ENCODE results near the gene SLC50A1. TPM values are rescaled to one million over a fixed set of nuclear protein-coding genes. Genes with fewer than 3 reads are reported as not detected.

The SLC50A1 gene
- total RNA-seq, 4 donors from 2014 or later, result 5.7 to 33.9 (median 14.9) TPM

- WGBS, 2 donors, result 84 to 87% methylated on average over 6 of the region's 6 CpGs
- Histone ChIP-seq H3K9me3 (no peaks in the 10 kb centered on the region), H3K27ac (peak overlapping the region in 3 of 4 donors; percentile 41 to 99 (median 96)), H3K4me3 (no peak overlapping the region), H3K4me1 (peaks cover 4 to 67% (median 25%) of the 10 kb centered on the region in 4 donors), H3K27me3 (no peaks in the 10 kb centered on the region), H3K36me3 (peaks cover 0 to 26% (median 0%) of the 10 kb centered on the region in 3 donors)
- no peak for TF ChIP-seq EP300 (IDR thresholded peaks at IDR 0.05)
- TF ChIP-seq POLR2A (IDR thresholded peaks at IDR 0.05), result no peak
- TF ChIP-seq CTCF (IDR thresholded peaks at IDR 0.05), result no peak
- no peak for DNase-seq (ENCODE audit: low spot score in 2 of 2)
Measured at GRCh38 chr1:155137154-155137949, 1.7 kb downstream of the SLC50A1 start.

GRCh38 chr1:155139895-155140629 is 4.4 kb downstream of the SLC50A1 start, which contains the start of gene DPM3:
Gene DPM3, minus strand, starts transcription at chr1:155140531. Its CDS starts 291 bp downstream, at chr1:155140240.
- peaks cover 0 to 4% (median 0%) of the 10 kb centered on the region in 3 donors for H3K36me3 ChIP-seq
- peaks cover 0 to 44% (median 14%) of the 10 kb centered on the region in 4 donors for H3K4me1 ChIP-seq
- peak; percentile 82 to 90 for DNase-seq (ENCODE audit: low spot score in 2 of 2)
- peak within 1 kb of the TSS; percentile 59 to 82 (median 70) for H3K4me3 ChIP-seq
- H3K27me3 ChIP-seq, result no peaks in the 10 kb centered on the region
- H3K9me3 ChIP-seq, result no peaks in the 10 kb centered on the region
- peak; percentile 54 to 79 for TF ChIP-seq POLR2A (IDR thresholded peaks at IDR 0.05)
- TF ChIP-seq EP300 (IDR thresholded peaks at IDR 0.05), result peak; percentile 76 to 95
- TF ChIP-seq CTCF (IDR thresholded peaks at IDR 0.05), result peak in 2 of 5 experiments; percentile 15 to 29
- peak within 1 kb of the TSS; percentile 80 to 95 (median 86) for H3K27ac ChIP-seq
- 1 to 2% methylated on average over 29 to 37 of the region's 42 CpGs for WGBS, 2 donors

GRCh38 chr1:155140630-155140953 is 4.9 kb downstream of the SLC50A1 start:
- Histone ChIP-seq H3K27ac (peak overlapping the region in 3 of 4 donors; percentile 80 to 95 (median 87)), H3K27me3 (no peaks in the 10 kb centered on the region), H3K4me1 (peaks cover 0 to 40% (median 14%) of the 10 kb centered on the region in 4 donors), H3K36me3 (peaks cover 0 to 4% (median 0%) of the 10 kb centered on the region in 3 donors), H3K9me3 (no peaks in the 10 kb centered on the region), H3K4me3 (peak overlapping the region; percentile 59 to 82 (median 70))
- WGBS, 2 donors, result 5% methylated on average over 11 of the region's 11 CpGs
- DNase-seq (ENCODE audit: low spot score in 2 of 2), result no peak
- TF ChIP-seq CTCF (IDR thresholded peaks at IDR 0.05), result no peak
- TF ChIP-seq POLR2A (IDR thresholded peaks at IDR 0.05), result no peak
- no peak for TF ChIP-seq EP300 (IDR thresholded peaks at IDR 0.05)

- peaks cover 0 to 35% (median 13%) of the 10 kb centered on the region in 4 donors for H3K4me1 ChIP-seq
- no peaks in the 10 kb centered on the region for H3K9me3 ChIP-seq
- H3K36me3 ChIP-seq, result peaks cover 0 to 4% (median 0%) of the 10 kb centered on the region in 3 donors
- H3K27ac ChIP-seq, result no peak overlapping the region
- no peak overlapping the region for H3K4me3 ChIP-seq
- TF ChIP-seq CTCF (IDR thresholded peaks at IDR 0.05), result no peak
- no peak for TF ChIP-seq POLR2A (IDR thresholded peaks at IDR 0.05)
- TF ChIP-seq EP300 (IDR thresholded peaks at IDR 0.05), result no peak
- H3K27me3 ChIP-seq, result no peaks in the 10 kb centered on the region
- WGBS, 2 donors, result 83 to 87% methylated on average over 7 of the region's 7 CpGs
- no peak for DNase-seq (ENCODE audit: low spot score in 2 of 2)
Measured at GRCh38 chr1:155141749-155142148, 6.1 kb downstream of the SLC50A1 start.

Measured in tibial nerve (tissue), 4 donors.